Measurements from ENCODE around the gene MORN1. TPM values are rescaled to one million over a fixed set of nuclear protein-coding genes. Genes with fewer than 3 reads are reported as not detected.

The MORN1 gene
- total and polyA plus RNA-seq, 9 of the 15 experiments (the other 6 are each of a cell fraction or from before 2014, with no cell fraction given) = 0.24 to 9.3 (median 4.2) TPM

DNA sequence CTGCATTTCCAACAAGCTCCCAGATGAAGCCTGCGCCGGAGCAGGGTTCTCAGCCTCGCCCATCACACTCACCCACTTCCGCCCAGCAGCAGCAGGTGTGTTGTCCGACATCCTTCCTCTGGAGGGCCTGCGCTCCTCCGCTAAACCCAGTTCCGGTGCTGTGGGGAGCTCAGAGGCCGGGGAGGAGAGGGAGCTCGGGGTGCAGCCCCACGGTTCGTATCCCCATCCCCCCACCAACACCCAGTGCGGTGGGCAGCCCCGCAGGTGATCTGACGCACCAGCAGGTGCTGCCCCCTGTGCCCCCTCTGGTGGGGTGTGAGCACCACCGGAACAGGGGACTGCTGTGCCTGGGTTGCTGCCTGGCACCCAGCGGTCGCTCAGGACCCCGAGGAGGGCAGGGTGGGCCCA, 24.5 kb upstream of the MORN1 start (continued):
- TF ChIP-seq HSF4 (CRISPR knock-in tag; IDR thresholded peaks at IDR 0.05; ENCODE audit: borderline replicate concordance) (no peak), ATF1 (CRISPR knock-in tag; IDR thresholded peaks at IDR 0.05) (no peak), ATF1 (tag; IDR thresholded peaks at IDR 0.05) (no peak), MEF2D (tag; conservative IDR thresholded peaks at IDR 0.05; ENCODE audit: low read depth) (no peak)

DNA sequence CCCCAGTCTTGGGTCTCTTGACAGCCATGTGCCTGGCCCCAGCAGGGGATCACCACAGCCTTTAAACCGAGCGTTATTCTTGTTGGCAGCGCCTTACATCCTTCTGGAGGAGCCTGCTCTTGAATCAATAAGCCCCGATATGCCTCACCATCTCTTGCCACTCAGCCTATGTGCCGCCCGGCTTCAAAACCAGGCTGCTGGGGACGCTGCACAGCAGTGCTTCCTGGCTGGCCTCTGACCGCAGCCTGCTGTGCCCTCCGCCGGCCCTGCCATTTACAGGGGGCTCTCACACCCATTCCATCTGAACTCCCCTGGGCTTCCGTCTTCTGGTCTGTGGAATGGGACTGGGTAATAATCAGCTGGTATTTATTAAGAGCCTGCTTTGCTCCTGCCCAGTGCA, 24.0 kb upstream of the MORN1 start:
- Histone ChIP-seq H3K4me1 (replicated peaks in 1 of 2; ENCODE audit: control insufficient read depth in 2 of 2, insufficient read depth in 2 of 2, low read length in 2 of 2) (peaks cover 15 to 78% of the 10 kb centered on the region in 2 experiments), H3K4me2 (ENCODE audit: insufficient read depth, low read length) (no peak overlapping the region)
- in situ Hi-C loops (cut with MboI) = loop anchor here (10.0 kb wide), 1 partner anchor 219 kb away; the partner anchor contains the start of gene MMEL1
- TF ChIP-seq BDP1 (IDR thresholded peaks at IDR 0.05; ENCODE audit: insufficient read depth, insufficient read length) = no peak
- TF ChIP-seq ZFP36 (IDR thresholded peaks at IDR 0.05; ENCODE audit: low read depth, low read length, partially characterized antibody) = no peak
- TF ChIP-seq HCFC1 (IDR thresholded peaks at IDR 0.05; ENCODE audit: low read depth, low read length) = no peak
- no peak for TF ChIP-seq CBFB (CRISPR knock-in tag; IDR thresholded peaks at IDR 0.05)
- TF ChIP-seq LARP7 (IDR thresholded peaks at IDR 0.05) = no peak
- no peak for TF ChIP-seq ZNF41 (CRISPR knock-in tag; conservative IDR thresholded peaks at IDR 0.05)
- no peak for TF ChIP-seq MCM2 (IDR thresholded peaks at IDR 0.05; ENCODE audit: low read depth)
- TF ChIP-seq, protein P1, sequence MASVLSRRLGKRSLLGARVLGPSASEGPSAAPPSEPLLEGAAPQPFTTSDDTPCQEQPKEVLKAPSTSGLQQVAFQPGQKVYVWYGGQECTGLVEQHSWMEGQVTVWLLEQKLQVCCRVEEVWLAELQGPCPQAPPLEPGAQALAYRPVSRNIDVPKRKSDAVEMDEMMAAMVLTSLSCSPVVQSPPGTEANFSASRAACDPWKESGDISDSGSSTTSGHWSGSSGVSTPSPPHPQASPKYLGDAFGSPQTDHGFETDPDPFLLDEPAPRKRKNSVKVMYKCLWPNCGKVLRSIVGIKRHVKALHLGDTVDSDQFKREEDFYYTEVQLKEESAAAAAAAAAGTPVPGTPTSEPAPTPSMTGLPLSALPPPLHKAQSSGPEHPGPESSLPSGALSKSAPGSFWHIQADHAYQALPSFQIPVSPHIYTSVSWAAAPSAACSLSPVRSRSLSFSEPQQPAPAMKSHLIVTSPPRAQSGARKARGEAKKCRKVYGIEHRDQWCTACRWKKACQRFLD (CRISPR knock-in tag; IDR thresholded peaks at IDR 0.05) = no peak
- no peak for TF ChIP-seq NRF1 (conservative IDR thresholded peaks at IDR 0.05 in 1 of 2, IDR thresholded peaks at IDR 0.05 in 1 of 2)
- TF ChIP-seq RERE (CRISPR knock-in tag; IDR thresholded peaks at IDR 0.05; ENCODE audit: borderline replicate concordance) = no peak
- no peak for TF ChIP-seq CCAR2 (IDR thresholded peaks at IDR 0.05; ENCODE audit: low read depth, low read length)
- no peak for TF ChIP-seq ARID1B (IDR thresholded peaks at IDR 0.05)

More for the DNA sequence above, 24.0 kb upstream of the MORN1 start:
- peaks cover 9 to 18% of the 10 kb centered on the region in 2 experiments; a peak in 4 of 5 replicates for H3K27me3 ChIP-seq (ENCODE audit: control insufficient read depth in 2 of 2, insufficient read depth in 2 of 2, low read length in 2 of 2)
- POLR2A ChIA-PET = interaction anchor here (0.8 kb wide), 1 partner anchor 78 kb away, joined by 4 read pairs; no protein-coding TSS in a partner anchor
- CTCF ChIA-PET (ENCODE audit: low intra/inter-chr PET ratio) = interaction anchor here (1.6 to 4.1 kb wide), 3 partner anchors 132 to 372 kb away, joined by 7 to 36 read pairs (median 7); no protein-coding TSS in a partner anchor
- H2AFZ ChIP-seq (ENCODE audit: low read depth, low read length) = no peak overlapping the region
- FAIRE-seq = no peak
- H3K9me3 ChIP-seq (replicated peaks; ENCODE audit: control insufficient read depth, insufficient read depth, low read depth, low read length) = no peaks in the 10 kb centered on the region
- no peak overlapping the region for H3K4me3 ChIP-seq
- H3K9ac ChIP-seq (ENCODE audit: insufficient read depth in 1 of 2, low read depth in 2 of 2, low read length in 2 of 2) = peak overlapping the region in 1 of 2 experiments; percentile 33; a peak in 1 of 4 replicates
- no peaks in the 10 kb centered on the region for H3K9me1 ChIP-seq (ENCODE audit: control insufficient read depth, insufficient read depth, low read length)
- no TSS peak for BruUV-seq (replicated peaks)
- peaks cover 21% of the 10 kb centered on the region; the same call in 2 of the 3 replicates for H3K79me2 ChIP-seq (ENCODE audit: control insufficient read depth, insufficient read depth, low read length)
- H4K20me1 ChIP-seq (replicated peaks; ENCODE audit: control insufficient read depth, insufficient read depth, low read length) = peaks cover 8% of the 10 kb centered on the region
- no peak for ATAC-seq
- DNase-seq (ENCODE audit: extremely low read depth in 1 of 4, low spot score in 3 of 4) = no peak
- H3K27ac ChIP-seq (ENCODE audit: extremely low read depth, low read depth, low read length) = no peak overlapping the region
- 39% methylated on average over 11 of the region's 11 CpGs for WGBS (ENCODE audit: insufficient coverage, low coverage, missing lambda C conversion rate)
- no peaks in the 10 kb centered on the region; the same call in 2 of the 3 replicates for H3K36me3 ChIP-seq (ENCODE audit: control insufficient read depth, insufficient read depth, low read length)
- intact Hi-C loops (cut with micrococcal nuclease) = loop anchor here (2.0 to 10.0 kb wide), 3 partner anchors 229 to 1009 kb away; no protein-coding TSS in a partner anchor

Measured in K562 (cell line).